SH-SY5Y (cell line): ENCODE data around the gene CD209.

Experiments
- GATA2 ChIP-seq: IDR thresholded peaks from 2 replicates; pipeline ENCODE4 v1.6.1; 2011; ENCODE audit warnings: mild to moderate bottlenecking, low read depth, low read length
- GATA3 ChIP-seq: IDR thresholded peaks from 2 replicates; pipeline ENCODE4 v1.6.1; 2011; ENCODE audit warnings: low read depth, mild to moderate bottlenecking, low read length, moderate library complexity

Gene CD209

DNA sequence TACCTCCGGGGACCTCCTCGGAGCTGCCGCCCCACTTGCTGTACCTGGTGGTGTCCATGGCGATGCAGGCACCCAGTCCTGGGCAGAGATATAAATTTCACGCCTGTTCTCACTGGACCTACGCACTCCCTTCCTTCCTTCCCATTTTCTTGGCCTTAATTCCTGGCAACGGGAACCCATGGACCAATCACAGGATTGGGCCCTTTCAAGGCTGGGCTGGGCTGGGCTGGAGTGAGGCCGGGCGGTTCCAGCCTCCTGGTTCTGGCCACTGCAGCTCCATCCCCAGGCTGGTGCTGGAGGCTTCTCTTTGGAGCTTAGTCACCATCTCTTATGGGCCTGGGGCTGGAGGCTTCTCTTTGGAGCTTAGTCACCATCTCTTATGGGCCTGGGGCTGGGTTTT lies 15.3 kb downstream of the CD209 start, which contains the start of gene CLEC4G:
CLEC4G (minus strand) TSS at position 66 of the 400 bp plus-strand sequence; CDS start at position 58, 8 bp downstream.
- TF ChIP-seq GATA3 (no peak), GATA2 (no peak)

DNA sequence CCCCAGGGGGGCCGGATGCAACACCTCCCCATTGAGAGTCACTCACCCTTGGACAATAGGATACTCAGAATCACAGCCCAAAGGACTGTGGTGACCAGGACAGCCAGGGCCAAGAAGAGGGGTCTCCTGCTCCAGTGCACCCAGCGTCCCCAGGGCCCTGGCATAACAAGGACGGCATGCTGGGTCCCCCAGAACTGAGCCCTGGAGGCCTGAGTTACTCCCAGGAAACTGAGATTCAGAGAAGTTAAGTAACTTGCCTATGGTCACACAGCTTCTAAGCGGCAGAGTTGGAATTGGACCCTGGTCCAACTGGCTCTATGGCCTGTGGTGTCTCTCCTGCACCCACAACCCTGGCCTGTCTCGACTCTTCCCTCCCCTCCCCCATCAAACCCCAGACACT lies 15.7 kb downstream of the CD209 start:
- TF ChIP-seq GATA2 (no peak), GATA3 (no peak)

DNA sequence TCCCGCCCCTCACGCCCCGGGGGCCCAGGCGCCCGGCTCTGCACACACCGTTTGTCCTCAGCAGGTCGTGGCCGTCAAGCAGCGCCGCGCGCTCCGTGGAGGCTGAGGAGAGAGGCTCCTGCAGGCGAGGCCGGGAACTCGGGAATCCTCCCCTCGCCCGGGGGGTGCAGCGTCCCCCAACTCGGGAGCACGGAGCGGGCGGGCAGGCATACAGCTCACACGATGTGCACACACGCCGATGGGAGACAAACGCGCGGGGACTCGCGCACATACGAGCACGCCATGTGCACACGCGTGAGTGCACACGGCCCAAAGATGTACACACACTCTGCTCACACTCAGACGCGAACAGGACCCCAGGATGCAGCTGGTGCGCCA lies 16.1 kb downstream of the CD209 start:
- TF ChIP-seq GATA2 (no peak), GATA3 (no peak)

DNA sequence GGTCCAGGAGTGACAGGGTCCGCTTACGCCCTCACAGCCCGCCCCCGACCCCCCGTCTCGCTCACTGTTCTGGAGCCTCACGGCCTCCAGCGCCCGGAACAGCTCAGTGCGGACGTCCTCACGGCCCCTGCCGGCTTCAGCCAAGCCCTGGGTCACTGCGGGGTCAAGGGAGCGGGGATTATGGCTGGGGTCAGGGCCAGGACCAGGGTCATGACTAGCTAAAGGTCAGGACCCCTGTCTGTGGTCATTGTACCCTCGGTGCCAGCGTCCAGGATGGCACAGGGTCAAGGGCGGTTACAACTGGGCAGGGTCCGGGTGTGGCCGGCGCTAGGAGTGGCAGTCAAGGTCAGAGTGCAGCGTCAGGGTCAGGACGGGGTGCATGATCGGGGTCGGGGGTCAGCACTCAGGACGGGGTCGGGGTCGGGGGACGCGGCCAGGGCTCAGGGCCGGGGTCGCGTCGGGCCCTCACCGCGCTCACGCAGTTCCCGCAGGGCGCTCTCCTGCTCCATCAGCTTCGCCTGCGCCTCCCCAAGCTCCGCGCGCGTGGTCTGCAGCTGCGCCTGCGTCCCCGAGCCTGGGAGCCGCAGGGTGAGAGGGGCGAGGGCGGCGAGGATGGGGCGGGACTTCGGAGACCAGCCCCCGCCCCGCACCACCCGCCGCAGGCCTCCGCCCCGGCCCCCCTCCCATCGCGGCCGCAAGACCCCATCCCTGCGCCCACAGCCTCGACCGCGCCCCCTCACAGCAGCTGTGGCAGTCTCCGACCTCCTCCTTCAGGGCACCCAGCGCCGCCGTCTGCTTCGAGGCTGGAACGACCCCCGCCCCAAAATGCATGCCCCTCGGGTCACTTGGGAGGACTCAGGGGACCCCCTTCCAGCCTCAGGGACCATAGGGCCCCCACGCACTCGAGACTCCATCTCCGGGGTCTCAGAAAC lies 16.8 kb downstream of the CD209 start:
- TF ChIP-seq GATA2: no peak
- no peak for TF ChIP-seq GATA3

DNA sequence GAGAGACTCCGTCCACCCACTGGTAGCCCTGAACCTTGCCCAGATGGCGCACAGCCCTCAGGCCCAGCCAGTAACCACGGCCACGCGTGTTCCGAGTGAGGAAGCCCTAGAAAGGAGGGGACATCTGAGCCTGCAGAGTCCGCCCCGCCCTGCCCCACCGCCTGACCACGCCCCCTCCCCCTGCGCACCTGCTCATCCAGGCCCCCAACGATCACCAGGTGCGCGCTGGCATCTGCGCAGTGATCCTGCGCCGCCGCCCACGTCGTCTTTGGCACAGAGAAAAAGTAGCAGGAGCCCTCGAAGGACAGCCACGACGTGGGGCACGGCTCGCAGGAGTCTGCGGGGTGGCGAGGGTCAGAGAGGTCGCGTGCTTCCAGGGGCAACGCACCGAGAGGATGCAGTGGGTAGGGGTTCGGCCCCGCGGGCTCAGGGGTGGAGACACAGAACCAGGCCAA lies 17.5 kb downstream of the CD209 start:
- TF ChIP-seq GATA3: no peak
- no peak for TF ChIP-seq GATA2

DNA sequence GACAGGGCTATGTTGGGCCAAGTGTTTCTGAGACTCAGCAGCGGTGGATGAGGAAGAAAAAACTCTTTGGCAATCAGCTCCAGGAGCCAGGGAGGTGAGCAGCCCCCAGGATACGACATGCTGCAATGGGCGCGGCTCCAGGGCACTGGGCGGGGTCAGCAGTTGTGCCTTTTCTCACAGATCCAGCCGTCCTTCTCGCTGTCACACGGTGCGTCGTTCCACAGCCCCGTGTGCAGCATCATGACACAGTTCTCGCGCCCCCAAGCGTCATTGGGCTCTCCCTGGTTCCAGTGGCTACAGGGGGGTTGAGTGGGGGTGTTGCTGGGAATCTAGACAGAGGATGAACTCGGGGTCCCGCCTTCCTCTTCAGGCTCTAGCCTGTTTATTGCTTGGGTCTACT lies 18.1 kb downstream of the CD209 start:
- TF ChIP-seq GATA2 (no peak), GATA3 (no peak)

DNA sequence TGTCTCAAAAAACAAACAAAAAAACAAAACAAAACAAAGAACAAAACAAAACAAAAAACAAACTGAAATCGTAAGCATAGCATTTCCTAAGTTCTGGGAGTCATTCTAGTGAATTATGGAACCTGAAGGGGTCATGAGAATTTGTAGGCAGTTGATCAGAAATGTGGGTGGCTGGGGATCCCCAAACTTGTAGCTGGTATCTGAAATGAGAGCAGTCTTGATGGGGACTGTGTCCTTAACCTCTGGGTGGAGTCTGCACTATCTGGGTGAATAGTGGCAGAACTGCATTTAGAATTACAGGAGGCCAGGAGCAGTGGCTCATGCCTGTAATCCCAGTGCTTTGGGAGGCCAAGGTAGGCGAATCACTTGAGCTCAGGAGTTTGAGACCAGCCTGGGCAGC lies 21.5 kb downstream of the CD209 start:
- no peak for TF ChIP-seq GATA3
- TF ChIP-seq GATA2: no peak

DNA sequence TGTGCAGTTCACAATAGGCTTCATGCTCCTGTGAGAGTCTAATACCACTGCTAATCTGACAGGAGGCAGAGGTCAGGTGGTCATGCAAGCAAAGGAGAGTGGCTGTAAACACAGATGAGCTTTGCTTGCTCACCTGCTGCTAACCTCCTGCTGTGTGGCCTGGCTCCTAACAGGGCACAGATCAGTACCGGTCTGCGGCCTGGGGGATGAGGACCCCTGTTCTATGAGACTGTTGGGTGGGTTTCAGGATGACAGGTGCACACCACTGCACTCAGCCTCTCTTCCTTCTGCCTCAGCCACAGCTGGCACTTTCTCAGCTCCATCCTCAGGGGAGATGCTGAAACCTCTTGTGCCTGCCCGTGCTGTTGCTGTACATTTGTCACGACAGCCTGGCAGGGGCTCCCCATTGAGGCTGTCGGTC lies 25.1 kb downstream of the CD209 start:
- TF ChIP-seq GATA2: no peak
- no peak for TF ChIP-seq GATA3

DNA sequence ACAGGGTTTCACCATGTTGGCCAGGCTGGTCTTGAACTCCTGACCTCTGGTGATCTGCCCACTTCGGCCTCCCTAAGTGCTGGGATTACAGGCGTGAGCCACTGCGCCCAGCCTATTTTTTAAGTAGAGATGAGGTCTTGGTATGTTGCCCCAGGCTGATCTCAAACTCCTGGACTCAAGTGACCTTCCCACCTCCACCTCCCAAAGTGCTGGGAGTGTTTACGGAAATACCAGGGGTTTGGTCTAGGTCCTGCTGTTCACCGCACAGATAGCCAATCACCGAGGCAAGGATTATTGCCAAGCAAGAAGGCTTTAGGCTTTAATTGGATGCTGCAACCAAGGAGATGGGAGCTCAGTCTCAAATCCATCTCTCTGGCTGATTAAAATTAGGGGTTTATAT lies 27.0 kb downstream of the CD209 start:
- TF ChIP-seq GATA3 (no peak), GATA2 (no peak)

DNA sequence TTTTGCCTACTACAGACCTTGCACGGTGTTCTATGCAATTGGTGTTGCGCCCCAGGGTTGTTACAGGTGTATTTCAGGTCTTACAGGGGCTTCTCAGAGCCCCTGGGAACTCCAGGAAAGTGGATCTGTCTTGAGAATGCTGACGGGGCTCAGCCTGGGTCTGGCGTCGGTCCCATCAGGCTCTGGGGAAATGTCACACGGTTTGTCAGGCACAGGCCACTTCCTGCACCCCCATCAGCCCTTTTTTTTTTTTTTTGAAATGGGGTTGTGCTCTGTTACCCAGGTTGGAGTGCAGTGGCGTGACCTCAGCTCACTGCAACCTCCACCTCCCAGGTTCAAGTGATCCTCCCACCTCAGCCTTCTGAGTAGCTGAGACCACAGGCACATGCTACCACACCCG lies 28.7 kb downstream of the CD209 start:
- TF ChIP-seq GATA3: no peak
- no peak for TF ChIP-seq GATA2

DNA sequence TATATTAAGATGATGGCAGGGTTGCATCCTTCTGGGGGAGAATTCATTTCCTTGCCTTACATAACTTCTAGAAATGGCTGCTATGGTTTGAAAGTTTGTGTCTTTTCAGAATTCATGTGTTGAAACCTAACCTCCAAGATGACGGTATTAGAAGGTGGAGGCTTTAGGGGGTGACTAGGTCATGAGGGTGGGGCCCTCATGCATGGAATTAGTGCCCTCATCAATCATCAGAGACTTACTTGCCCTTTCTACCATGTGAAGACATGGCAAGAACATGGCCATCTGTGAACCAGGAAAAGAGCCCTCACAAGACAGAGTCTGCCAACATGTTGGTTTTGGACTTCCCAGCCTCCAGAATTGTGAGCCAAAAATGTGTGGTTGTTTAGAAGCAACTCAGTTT lies 30.6 kb downstream of the CD209 start:
- TF ChIP-seq GATA2: no peak
- no peak for TF ChIP-seq GATA3

DNA sequence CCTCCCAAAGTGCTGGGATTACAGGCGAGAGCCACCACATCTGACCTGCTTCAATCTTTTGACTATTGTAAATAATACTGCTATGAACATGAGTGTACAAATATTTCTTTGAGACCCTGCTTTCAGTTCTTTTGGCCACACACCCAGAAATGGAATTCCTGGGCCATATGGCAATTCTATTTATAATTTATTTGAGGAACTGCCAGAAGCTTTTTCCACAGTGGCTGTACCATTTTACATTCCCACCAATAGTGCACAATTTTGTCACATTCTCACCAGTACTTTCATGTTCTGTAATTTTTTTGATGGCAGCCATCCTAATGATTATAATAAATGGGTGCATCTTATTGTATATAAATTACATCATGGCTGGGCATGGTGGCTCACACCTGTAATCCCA lies 31.7 kb downstream of the CD209 start:
- TF ChIP-seq GATA2 (no peak), GATA3 (no peak)

DNA sequence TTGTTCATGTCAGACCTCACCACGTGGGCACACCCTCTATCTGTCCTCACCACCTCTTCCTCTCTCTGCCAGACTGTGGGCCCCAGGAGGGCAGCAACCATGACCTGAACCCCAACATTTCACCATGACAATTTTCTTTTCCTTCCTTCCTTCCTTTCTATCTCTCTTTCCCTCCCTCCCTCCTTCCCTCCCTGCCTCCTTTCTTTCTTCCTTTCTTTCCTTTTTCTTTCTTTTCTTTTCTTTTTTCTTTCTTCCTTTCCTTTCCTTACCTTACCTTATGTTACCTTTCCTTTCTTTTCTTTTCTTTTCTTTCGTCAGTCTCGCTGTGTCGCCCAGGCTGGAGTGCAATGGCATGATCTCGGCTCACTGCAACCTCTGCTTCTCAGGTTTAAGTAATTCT lies 36.7 kb downstream of the CD209 start:
- TF ChIP-seq GATA3 (no peak), GATA2 (no peak)

DNA sequence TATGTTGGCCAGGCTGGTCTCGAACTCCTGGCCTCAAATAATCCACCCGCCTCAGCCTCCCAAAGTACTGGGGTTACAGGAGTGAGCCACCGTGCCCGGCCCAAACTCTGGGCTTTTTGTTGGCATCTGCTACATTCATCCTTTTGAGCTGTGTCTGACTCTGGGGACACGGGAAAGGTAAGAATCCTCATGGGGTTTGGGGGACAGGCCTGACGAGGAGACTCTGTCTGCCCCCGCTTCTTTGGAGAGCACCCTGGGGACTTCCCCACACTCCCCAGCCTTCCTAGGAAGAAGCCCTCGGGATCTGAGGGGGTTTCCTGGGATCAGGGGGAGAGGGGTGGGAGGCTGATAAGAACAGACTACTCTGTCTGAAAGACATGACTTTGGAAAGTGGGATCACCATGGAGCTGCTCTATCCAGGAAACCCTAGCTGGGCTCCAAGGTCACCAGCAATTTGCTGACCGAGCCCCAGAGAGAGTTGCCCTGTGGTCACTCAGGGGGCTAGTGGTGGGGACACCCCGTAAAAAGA lies 37.3 kb downstream of the CD209 start:
- TF ChIP-seq GATA2 (no peak), GATA3 (no peak)

DNA sequence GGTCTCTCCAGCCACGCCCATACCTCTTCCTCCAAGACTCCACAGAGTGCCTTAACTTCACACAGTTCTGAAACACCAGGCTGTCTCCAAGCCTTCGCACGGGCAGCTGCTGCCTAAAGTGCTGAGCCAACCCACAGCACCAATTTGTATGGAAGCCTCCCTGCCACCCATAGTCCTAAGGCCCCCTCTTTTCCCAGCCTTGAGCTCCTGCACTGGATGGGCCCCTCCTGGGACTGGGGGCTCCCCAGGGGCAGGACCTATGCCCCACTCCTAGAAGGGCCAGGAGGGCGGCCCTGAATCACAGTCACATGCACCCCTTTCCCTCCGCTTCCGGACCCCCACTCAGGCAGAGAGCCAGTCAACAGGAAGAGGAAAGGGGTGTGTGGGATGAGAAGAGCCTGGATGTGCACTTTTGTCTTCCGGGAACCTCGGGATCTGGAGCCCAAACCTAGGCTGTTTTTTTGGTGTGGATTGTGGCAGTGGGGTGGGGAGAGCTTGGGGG lies 40.3 kb downstream of the CD209 start:
- TF ChIP-seq GATA3: no peak
- no peak for TF ChIP-seq GATA2
